Astrocyte (in vitro differentiated cells and primary cell): ENCODE results near the gene SLC25A43.

Source experiments
- EZH2 ChIP-seq: IDR thresholded peaks from 2 replicates; pipeline ENCODE4 v1.6.1; 2012; ENCODE audit warnings: mild to moderate bottlenecking, low read length, inconsistent platforms; ENCODE audit not compliant: insufficient read depth
- TF ChIP-seq, protein P1 (sequence below): IDR thresholded peaks from 2 replicates; pipeline ENCODE4 v1.5.1; 2011; ENCODE audit warnings: low read depth, mild to moderate bottlenecking, inconsistent platforms, low read length, moderate library complexity; ENCODE audit not compliant: insufficient read depth

DNA sequence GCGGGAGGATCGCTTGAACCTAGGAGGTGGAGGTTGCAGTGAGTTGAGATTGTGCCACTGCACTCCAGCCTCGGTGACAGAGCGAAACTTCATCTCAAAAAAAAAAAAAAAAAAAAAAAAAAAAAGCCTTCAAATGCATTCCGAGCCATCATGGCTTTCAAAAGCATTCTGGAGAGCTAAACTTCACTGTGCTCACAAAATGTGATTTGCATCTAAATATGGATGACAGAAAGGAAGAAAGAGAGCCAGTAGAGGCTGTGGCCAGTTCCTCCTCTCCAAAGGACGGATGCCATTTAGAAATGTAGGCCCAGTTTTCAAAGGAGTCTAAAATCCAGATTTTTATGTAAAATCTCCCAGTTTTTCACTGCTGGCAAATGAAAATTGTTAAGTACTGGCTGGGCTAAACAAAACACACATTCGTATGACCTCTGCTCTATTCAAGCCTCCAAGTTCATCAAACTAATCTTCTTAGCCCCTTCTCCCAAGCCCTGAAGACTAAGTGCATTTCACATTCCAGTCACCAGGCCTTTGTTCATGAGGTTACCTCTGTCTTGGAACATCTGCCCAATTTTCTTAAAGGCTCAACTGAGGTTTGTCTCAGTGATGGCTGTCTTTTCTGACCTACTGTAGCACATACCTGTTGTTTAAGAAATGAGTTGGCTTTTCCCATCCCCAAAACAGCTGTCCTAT lies 22.0 kb downstream of the SLC25A43 start:
- TF ChIP-seq, protein P1, sequence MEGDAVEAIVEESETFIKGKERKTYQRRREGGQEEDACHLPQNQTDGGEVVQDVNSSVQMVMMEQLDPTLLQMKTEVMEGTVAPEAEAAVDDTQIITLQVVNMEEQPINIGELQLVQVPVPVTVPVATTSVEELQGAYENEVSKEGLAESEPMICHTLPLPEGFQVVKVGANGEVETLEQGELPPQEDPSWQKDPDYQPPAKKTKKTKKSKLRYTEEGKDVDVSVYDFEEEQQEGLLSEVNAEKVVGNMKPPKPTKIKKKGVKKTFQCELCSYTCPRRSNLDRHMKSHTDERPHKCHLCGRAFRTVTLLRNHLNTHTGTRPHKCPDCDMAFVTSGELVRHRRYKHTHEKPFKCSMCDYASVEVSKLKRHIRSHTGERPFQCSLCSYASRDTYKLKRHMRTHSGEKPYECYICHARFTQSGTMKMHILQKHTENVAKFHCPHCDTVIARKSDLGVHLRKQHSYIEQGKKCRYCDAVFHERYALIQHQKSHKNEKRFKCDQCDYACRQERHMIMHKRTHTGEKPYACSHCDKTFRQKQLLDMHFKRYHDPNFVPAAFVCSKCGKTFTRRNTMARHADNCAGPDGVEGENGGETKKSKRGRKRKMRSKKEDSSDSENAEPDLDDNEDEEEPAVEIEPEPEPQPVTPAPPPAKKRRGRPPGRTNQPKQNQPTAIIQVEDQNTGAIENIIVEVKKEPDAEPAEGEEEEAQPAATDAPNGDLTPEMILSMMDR, result no peak
- no peak for TF ChIP-seq EZH2
